ENCODE results near the gene MCOLN1. TPM values are rescaled to one million over a fixed set of nuclear protein-coding genes. Genes with fewer than 3 reads are reported as not detected.

The MCOLN1 gene
- total and polyA plus RNA-seq, 5 donors from 2014 or later, result 8.6 to 15.2 (median 12.0) TPM

- peak overlapping the region in 2 of 3 donors; percentile 17 to 97 for H3K27ac Mint-ChIP-seq
- H3K27me3 ChIP-seq (ENCODE audit: control insufficient read depth, insufficient read depth, low read length), result peaks cover 24% of the 10 kb centered on the region
- H3K4me1 ChIP-seq (ENCODE audit: control insufficient read depth, insufficient read depth, low read length, poor library complexity, severe bottlenecking), result peaks cover 5% of the 10 kb centered on the region
- ATAC-seq (ENCODE audit: low read depth in 2 of 2) (no peak), DNase-seq (no peak)
- H3K36me3 Mint-ChIP-seq, result no peaks in the 10 kb centered on the region
- peak overlapping the region in 3 of 4 donors; percentile 40 to 73 (median 71) for H3K4me3 Mint-ChIP-seq
- H3K27me3 Mint-ChIP-seq, result peaks cover 51% of the 10 kb centered on the region
- H3K9me3 Mint-ChIP-seq, result peaks cover 0 to 7% (median 0%) of the 10 kb centered on the region in 7 donors
- no peak overlapping the region for H3K4me3 ChIP-seq (ENCODE audit: low read depth, low read length)
- H3K9me3 ChIP-seq (ENCODE audit: control insufficient read depth in 2 of 2, low read length in 2 of 2), result no peaks in the 10 kb centered on the region
- H3K4me1 Mint-ChIP-seq, result peaks cover 4 to 18% (median 6%) of the 10 kb centered on the region in 4 donors
- no peak overlapping the region for H3K27ac ChIP-seq (ENCODE audit: insufficient read depth, low read length, poor library complexity, severe bottlenecking)
- no peaks in the 10 kb centered on the region for H3K36me3 ChIP-seq (ENCODE audit: control insufficient read depth, insufficient read depth, low read length)
Measured at GRCh38 chr19:7515110-7515644, 7.2 kb upstream of the MCOLN1 start.

DNA sequence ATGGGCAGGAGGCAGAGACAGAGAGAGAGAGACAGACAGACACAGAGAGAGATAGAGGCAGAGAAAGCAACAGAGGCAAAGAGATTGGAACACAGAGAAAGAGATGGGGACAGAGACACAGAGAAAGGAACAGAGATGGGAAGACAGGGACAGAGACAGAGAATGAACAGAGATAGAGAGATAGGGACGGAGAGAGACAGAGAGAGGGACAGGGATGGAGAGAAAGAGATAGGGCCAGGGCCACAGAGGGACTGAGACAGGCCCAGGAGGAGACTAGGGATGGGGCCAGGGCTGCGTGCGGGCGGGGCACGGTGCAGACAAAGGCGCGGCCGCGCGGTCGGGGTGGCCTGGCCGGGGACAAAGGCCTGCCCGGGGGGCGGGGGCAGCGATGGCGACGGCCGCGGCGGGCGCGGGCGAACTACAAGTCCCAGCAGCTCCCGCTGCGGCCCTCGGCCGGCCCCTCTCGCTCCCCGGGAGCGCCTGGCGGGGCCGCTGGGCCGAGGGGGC is 6.7 kb upstream of the MCOLN1 start, which contains the start of gene ZNF358:
Gene ZNF358, plus strand, starts transcription at position 459 of the 507 bp plus-strand sequence. CDS start 3,140 bp downstream, outside the sequence.
- H3K36me3 Mint-ChIP-seq, result no peaks in the 10 kb centered on the region
- peak within 1 kb of the TSS; percentile 46 to 79 (median 74) for H3K4me3 Mint-ChIP-seq

GRCh38 chr19:7516333-7516732 is 6.1 kb upstream of the MCOLN1 start:
- H3K27ac ChIP-seq (ENCODE audit: insufficient read depth, low read length, poor library complexity, severe bottlenecking), result no peak overlapping the region
- ATAC-seq (ENCODE audit: low read depth in 2 of 2) (no peak), DNase-seq (no peak)
- Mint-ChIP-seq H3K9me3 (peaks cover 0 to 7% (median 0%) of the 10 kb centered on the region in 7 donors), H3K36me3 (no peaks in the 10 kb centered on the region), H3K4me3 (peak overlapping the region in 3 of 4 donors; percentile 46 to 79 (median 71)), H3K4me1 (peaks cover 4 to 20% (median 8%) of the 10 kb centered on the region in 4 donors), H3K27me3 (peaks cover 56% of the 10 kb centered on the region), H3K27ac (no peak overlapping the region)
- peaks cover 24% of the 10 kb centered on the region for H3K27me3 ChIP-seq (ENCODE audit: control insufficient read depth, insufficient read depth, low read length)
- H3K4me1 ChIP-seq (ENCODE audit: control insufficient read depth, insufficient read depth, low read length, poor library complexity, severe bottlenecking), result peaks cover 5% of the 10 kb centered on the region
- H3K4me3 ChIP-seq (ENCODE audit: low read depth, low read length), result no peak overlapping the region
- no peaks in the 10 kb centered on the region for H3K36me3 ChIP-seq (ENCODE audit: control insufficient read depth, insufficient read depth, low read length)
- no peaks in the 10 kb centered on the region for H3K9me3 ChIP-seq (ENCODE audit: control insufficient read depth in 2 of 2, low read length in 2 of 2)

More for the DNA sequence above, 6.7 kb upstream of the MCOLN1 start, which contains the start of gene ZNF358:
- H3K4me3 ChIP-seq (ENCODE audit: low read depth, low read length), result no peak within 1 kb of the TSS
- DNase-seq (peak in 1 of 3 donors; percentile 23), ATAC-seq (ENCODE audit: low read depth in 2 of 2) (peak in 1 of 2 donors; percentile 51)
- H3K36me3 ChIP-seq (ENCODE audit: control insufficient read depth, insufficient read depth, low read length), result no peaks in the 10 kb centered on the region
- H3K27ac ChIP-seq (ENCODE audit: insufficient read depth, low read length, poor library complexity, severe bottlenecking), result no peak within 1 kb of the TSS
- H3K27me3 Mint-ChIP-seq, result peaks cover 51% of the 10 kb centered on the region
- peaks cover 5% of the 10 kb centered on the region for H3K4me1 ChIP-seq (ENCODE audit: control insufficient read depth, insufficient read depth, low read length, poor library complexity, severe bottlenecking)
- peaks cover 0 to 7% (median 0%) of the 10 kb centered on the region in 7 donors for H3K9me3 Mint-ChIP-seq
- peaks cover 4 to 18% (median 6%) of the 10 kb centered on the region in 4 donors for H3K4me1 Mint-ChIP-seq
- H3K27me3 ChIP-seq (ENCODE audit: control insufficient read depth, insufficient read depth, low read length), result peaks cover 24% of the 10 kb centered on the region
- peak within 1 kb of the TSS in 2 of 3 donors; percentile 17 to 97 for H3K27ac Mint-ChIP-seq
- H3K9me3 ChIP-seq (ENCODE audit: control insufficient read depth in 2 of 2, low read length in 2 of 2), result no peaks in the 10 kb centered on the region

- H3K36me3 Mint-ChIP-seq, result no peaks in the 10 kb centered on the region
Measured at GRCh38 chr19:7516878-7517277, 5.5 kb upstream of the MCOLN1 start.

GRCh38 chr19:7519361-7520130 is 2.9 kb upstream of the MCOLN1 start:
- DNase-seq (no peak), ATAC-seq (ENCODE audit: low read depth in 2 of 2) (no peak)
- Histone ChIP-seq H3K36me3 (ENCODE audit: control insufficient read depth, insufficient read depth, low read length) (no peaks in the 10 kb centered on the region), H3K9me3 (ENCODE audit: control insufficient read depth in 2 of 2, low read length in 2 of 2) (no peaks in the 10 kb centered on the region), H3K4me1 (ENCODE audit: control insufficient read depth, insufficient read depth, low read length, poor library complexity, severe bottlenecking) (peaks cover 21% of the 10 kb centered on the region), H3K4me3 (ENCODE audit: low read depth, low read length) (no peak overlapping the region), H3K27ac (ENCODE audit: insufficient read depth, low read length, poor library complexity, severe bottlenecking) (no peak overlapping the region), H3K27me3 (ENCODE audit: control insufficient read depth, insufficient read depth, low read length) (peaks cover 15% of the 10 kb centered on the region)
- Mint-ChIP-seq H3K4me3 (peak overlapping the region in 1 of 4 donors; percentile 75), H3K27ac (no peak overlapping the region), H3K4me1 (peaks cover 8 to 34% (median 19%) of the 10 kb centered on the region in 4 donors), H3K36me3 (no peaks in the 10 kb centered on the region), H3K27me3 (peaks cover 36% of the 10 kb centered on the region), H3K9me3 (peaks cover 0 to 5% (median 0%) of the 10 kb centered on the region in 7 donors)

More at GRCh38 chr19:7516878-7517277, 5.5 kb upstream of the MCOLN1 start:
- no peak overlapping the region for H3K27ac ChIP-seq (ENCODE audit: insufficient read depth, low read length, poor library complexity, severe bottlenecking)
- Mint-ChIP-seq H3K27me3 (peaks cover 56% of the 10 kb centered on the region), H3K27ac (no peak overlapping the region), H3K4me3 (peak overlapping the region in 3 of 4 donors; percentile 46 to 79 (median 71)), H3K4me1 (peaks cover 5 to 23% (median 12%) of the 10 kb centered on the region in 4 donors), H3K9me3 (peaks cover 0 to 7% (median 0%) of the 10 kb centered on the region in 7 donors)
- H3K9me3 ChIP-seq (ENCODE audit: control insufficient read depth in 2 of 2, low read length in 2 of 2), result no peaks in the 10 kb centered on the region
- no peak overlapping the region for H3K4me3 ChIP-seq (ENCODE audit: low read depth, low read length)
- H3K36me3 ChIP-seq (ENCODE audit: control insufficient read depth, insufficient read depth, low read length), result no peaks in the 10 kb centered on the region
- H3K4me1 ChIP-seq (ENCODE audit: control insufficient read depth, insufficient read depth, low read length, poor library complexity, severe bottlenecking), result peaks cover 6% of the 10 kb centered on the region
- DNase-seq (no peak), ATAC-seq (ENCODE audit: low read depth in 2 of 2) (no peak)
- H3K27me3 ChIP-seq (ENCODE audit: control insufficient read depth, insufficient read depth, low read length), result peaks cover 24% of the 10 kb centered on the region

DNA sequence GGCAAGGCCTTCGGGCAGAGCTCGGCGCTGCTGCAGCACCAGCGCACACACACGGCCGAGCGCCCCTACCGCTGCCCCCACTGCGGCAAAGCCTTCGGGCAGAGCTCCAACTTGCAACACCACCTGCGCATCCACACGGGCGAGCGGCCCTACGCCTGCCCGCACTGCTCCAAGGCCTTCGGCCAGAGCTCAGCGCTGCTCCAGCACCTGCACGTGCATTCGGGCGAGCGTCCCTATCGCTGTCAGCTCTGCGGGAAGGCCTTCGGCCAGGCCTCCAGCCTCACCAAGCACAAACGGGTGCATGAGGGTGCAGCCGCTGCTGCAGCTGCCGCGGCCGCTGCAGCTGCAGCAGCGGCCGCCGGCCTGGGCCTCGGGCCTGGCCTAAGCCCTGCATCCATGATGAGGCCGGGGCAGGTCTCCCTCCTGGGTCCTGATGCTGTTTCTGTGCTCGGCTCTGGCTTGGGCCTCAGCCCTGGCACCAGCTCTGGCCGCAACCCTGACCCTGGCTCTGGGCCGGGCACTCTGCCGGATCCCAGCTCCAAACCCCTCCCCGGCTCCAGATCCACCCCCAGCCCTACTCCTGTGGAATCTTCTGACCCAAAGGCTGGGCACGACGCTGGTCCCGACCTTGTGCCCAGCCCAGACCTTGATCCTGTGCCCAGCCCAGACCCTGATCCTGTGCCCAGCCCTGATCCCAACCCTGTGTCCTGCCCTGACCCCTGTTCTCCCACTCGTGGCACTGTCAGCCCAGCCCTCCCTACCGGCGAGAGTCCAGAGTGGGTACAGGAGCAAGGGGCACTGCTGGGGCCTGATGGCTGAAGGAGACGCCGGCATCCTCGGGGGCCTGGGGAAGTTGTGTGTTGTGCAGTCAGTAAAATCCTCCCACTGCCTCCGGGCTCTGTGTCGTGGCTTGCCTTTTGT is 2.0 kb upstream of the MCOLN1 start:
- H3K4me1 ChIP-seq (ENCODE audit: control insufficient read depth, insufficient read depth, low read length, poor library complexity, severe bottlenecking), result peaks cover 21% of the 10 kb centered on the region
- H3K4me1 Mint-ChIP-seq, result peaks cover 7 to 32% (median 17%) of the 10 kb centered on the region in 4 donors
- H3K9me3 ChIP-seq (ENCODE audit: control insufficient read depth in 2 of 2, low read length in 2 of 2), result no peaks in the 10 kb centered on the region
- ATAC-seq (ENCODE audit: low read depth in 2 of 2), result no peak
- H3K27ac ChIP-seq (ENCODE audit: insufficient read depth, low read length, poor library complexity, severe bottlenecking), result no peak overlapping the region
- no peaks in the 10 kb centered on the region for H3K36me3 ChIP-seq (ENCODE audit: control insufficient read depth, insufficient read depth, low read length)
- peaks cover 0 to 5% (median 0%) of the 10 kb centered on the region in 7 donors for H3K9me3 Mint-ChIP-seq
- no peak overlapping the region for H3K4me3 Mint-ChIP-seq
- no peak overlapping the region for H3K27ac Mint-ChIP-seq
- H3K36me3 Mint-ChIP-seq, result no peaks in the 10 kb centered on the region
- peaks cover 27% of the 10 kb centered on the region for H3K27me3 Mint-ChIP-seq
- peaks cover 12% of the 10 kb centered on the region for H3K27me3 ChIP-seq (ENCODE audit: control insufficient read depth, insufficient read depth, low read length)
- no peak overlapping the region for H3K4me3 ChIP-seq (ENCODE audit: low read depth, low read length)
- no peak for DNase-seq

DNA sequence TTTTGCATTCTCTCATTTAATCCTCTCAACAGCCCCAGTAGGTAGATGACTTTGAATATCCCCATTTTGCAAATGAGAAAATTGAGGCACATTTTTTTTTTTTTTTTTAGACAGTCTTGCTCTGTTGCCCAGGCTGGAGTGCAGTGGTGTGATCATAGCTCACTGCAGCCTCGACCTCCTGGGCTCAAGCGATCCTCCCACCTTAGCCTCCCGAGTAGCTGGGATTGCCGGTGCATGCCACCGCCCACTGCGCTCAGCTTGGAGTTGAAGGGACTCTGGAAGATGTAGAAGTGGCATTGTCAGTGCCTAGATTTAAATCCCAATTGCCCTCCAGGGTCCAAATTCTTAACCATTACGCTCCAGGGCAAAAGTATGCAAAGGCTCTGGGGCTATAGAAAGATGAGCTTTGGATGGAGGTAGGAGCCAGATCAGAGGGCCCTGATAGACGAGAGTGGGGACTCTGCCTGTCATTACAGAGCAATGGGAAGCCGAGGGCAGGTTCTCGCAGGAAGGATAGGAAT is 813 bp upstream of the MCOLN1 start:
- H3K4me3 Mint-ChIP-seq, result peak overlapping the region; percentile 89 to 99 (median 96)
- H3K9me3 Mint-ChIP-seq, result peaks cover 0 to 4% (median 0%) of the 10 kb centered on the region in 7 donors
- H3K27me3 Mint-ChIP-seq, result peaks cover 22% of the 10 kb centered on the region
- Histone ChIP-seq H3K4me3 (ENCODE audit: low read depth, low read length) (peak overlapping the region; percentile 78), H3K27me3 (ENCODE audit: control insufficient read depth, insufficient read depth, low read length) (peaks cover 7% of the 10 kb centered on the region), H3K27ac (ENCODE audit: insufficient read depth, low read length, poor library complexity, severe bottlenecking) (no peak overlapping the region), H3K36me3 (ENCODE audit: control insufficient read depth, insufficient read depth, low read length) (peaks cover 3% of the 10 kb centered on the region), H3K4me1 (ENCODE audit: control insufficient read depth, insufficient read depth, low read length, poor library complexity, severe bottlenecking) (peaks cover 17% of the 10 kb centered on the region), H3K9me3 (ENCODE audit: control insufficient read depth in 2 of 2, low read length in 2 of 2) (no peaks in the 10 kb centered on the region)
- H3K27ac Mint-ChIP-seq, result peak overlapping the region in 2 of 3 donors; percentile 81 to 83
- ATAC-seq (ENCODE audit: low read depth in 2 of 2) (no peak), DNase-seq (no peak)
- no peaks in the 10 kb centered on the region for H3K36me3 Mint-ChIP-seq
- H3K4me1 Mint-ChIP-seq, result peaks cover 4 to 27% (median 13%) of the 10 kb centered on the region in 4 donors

All from CD4-positive, CD25-positive, alpha-beta regulatory T cell (primary cell).